GM19240 (cell line): ENCODE measurements around the gene SDR42E2.
"Not testable (repeated sequence)": the region's sequence is repeated elsewhere in the genome, so short reads cannot be mapped to it uniquely, and the experiment has no call there.

ENCODE experiments used
- DNase-seq: peaks from one replicate; pipeline ENCODE4 v3.0.0; 2011; ENCODE audit warnings: low spot score; ENCODE audit not compliant: insufficient read length

SDR42E2 gene

DNA sequence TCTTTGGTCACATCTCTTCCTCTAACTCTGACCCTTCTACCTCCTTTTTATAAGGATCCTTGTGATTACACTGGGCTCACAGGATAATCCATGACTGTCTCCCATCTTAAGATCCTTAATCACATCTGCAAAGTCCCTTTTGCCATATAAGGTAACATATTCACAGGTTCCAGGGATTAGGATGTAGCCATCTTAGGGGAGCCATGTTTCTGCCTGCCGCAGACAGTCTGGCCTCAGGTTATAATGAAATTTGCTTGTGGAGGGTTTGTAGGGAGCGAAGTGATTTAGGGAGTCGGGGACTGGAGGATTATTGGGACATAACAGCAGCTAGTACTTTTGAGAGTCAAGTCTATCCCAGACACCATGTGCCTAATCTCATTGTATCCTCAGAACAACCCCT, 51.5 kb downstream of the SDR42E2 start:
- DNase-seq, result no peak

DNA sequence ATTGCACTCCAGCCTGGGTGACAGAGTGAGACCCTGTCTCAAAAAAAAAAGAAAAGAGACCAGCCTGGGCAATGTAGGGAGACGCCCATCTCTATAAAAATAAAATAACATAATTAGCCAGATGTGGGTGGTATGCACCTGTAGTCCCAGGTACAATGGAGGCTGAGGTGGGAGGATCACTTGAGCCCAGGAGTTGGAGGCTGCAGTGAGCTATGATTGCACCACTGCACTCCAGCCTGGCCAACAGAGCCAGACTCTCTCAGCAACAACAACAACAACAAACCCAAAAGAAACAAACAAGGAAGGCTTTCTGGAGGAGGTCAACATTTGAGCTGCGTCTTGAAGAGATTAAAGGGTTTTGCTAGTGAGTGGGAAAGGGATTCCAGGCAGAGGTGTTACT, 52.1 kb downstream of the SDR42E2 start:
- no peak for DNase-seq

DNA sequence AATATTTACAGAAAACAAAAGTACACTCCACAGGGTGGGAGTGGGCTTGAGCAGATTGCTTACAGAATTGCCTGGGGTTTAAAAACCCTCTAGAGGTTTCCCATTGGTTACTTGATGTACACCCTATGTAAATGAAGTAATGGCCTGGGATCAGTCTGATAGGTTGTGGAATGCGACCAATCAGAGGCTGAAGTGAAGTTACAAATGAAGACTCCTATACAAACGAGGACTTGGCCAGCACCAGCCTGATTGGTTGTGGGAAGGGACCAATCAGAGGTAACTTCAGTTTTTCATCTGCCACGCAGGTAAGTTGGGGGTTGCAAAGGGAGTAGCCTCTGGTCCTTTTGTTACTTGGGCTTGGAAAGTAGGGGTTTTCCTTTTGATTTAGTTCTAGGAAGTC, 52.6 kb downstream of the SDR42E2 start:
- no peak for DNase-seq

DNA sequence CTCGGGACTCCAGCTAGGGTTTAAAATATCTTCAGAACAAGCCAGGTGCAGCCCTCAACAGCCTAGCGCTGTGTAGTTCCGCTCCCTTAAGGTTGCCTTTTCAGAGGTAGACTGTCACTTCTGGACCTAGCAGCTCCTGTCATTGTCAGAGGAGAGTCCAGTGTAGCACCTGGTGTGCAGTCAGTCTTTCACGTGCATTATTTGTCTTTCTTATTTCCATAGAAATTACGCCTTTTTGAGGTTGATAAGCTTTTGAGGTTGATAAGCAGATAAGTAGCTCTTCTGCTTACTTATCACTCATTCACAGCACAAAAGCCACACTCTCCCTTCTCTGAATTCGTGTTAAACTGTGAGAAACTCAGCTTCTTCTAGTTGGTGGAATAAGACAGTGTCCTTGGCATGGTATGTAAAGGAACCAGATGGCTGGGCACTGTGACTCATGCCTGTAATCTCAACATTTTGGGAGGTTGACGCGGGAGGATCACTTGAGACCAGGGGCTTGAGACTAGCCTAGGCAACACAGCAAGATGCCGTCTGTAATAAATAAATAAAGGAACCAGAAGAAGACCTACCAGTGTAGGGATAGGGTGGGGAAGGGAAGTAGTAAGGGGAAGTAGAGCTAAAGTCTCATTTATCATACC, 54.0 kb downstream of the SDR42E2 start:
- no peak for DNase-seq

DNA sequence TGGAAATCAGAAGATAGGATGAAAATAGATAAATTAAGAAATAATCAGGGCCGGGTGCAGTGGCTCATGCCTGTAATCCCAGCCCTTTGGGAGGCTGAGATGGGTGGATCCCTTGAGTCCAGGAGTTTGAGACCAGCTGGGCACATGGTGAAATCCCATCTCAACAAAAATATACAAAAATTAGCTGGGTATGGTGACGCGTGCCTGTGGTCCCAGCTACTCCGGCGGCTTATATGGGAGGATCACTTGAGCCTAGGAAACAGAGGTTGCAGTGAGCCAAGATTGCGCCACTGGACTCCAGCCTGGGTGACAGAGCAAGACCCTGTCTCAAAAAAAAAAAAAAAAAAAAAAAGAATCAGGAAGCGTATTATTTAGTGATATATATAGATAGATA, 54.5 kb downstream of the SDR42E2 start:
- DNase-seq, result not testable (repeated sequence)

DNA sequence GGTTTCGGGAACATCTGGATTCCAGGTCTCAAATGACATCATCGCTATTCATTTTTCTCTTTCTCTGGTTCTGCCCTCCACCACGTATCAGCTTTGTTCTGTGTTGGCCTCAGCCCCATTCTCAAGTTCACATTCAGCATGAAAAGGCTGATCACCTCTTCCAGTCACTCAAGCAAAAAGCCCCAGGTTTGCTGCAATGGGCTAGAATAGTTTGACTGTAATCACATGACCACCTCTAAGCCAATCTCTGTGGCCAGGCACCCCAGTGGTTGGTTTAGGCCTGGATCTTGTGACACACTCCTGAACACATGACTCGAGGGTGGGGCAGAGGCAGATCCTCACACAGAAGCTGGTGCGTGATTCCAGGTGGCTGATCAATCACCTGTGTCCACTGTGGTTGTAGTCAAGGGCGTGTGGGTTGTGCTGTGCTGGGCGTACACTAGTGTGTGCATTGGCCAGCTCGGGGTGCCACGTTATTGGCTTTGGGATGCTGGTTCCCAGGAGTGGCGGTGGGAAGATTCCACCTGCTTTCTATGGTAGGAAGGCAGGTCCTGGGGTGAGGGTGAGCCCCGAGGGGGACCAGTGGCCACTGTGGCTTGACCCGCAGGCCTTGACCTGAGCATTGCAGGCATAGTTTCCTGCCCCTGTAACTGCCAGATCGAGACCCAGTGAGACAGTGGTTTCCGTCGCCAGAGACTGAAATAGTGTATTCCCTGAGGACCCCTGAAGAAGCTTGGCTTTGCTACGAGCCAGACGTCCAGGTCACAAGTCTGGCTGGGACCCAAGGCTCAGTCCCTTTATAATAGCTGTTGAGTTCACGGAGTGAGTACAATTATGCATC, 55.8 kb downstream of the SDR42E2 start:
- DNase-seq, result peak; percentile 71

DNA sequence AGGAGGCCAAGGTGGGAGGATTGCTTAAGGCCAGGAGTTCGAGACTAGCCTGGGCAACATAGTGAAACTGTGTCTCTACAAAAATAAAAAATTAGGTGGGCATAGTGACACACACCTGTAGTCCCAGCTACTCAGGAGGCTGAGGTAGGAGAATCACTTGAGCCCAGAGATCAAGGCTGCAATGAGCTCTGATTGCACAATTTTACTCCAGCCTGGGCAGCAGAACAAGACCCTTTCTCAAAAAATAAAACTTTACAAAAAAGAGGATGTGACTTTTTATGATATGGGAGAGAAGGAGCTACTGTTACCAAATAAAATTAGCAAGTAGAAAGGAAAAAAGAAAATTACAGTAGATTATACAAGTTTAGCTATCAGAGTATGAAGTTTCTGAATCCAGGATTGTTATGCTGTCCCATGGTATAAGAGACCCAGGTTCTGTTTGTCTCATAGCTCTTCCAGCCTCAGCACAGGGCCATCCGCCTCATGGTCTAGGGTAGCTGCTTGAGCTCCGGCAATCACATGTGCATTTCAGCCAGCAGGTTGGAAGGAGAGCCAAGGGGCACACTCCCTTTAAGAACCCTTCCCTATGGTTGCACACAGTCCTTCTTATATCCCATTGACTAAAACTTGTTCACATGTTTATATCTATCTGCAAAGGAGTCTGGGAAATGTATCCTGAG, 57.2 kb downstream of the SDR42E2 start:
- no peak for DNase-seq

DNA sequence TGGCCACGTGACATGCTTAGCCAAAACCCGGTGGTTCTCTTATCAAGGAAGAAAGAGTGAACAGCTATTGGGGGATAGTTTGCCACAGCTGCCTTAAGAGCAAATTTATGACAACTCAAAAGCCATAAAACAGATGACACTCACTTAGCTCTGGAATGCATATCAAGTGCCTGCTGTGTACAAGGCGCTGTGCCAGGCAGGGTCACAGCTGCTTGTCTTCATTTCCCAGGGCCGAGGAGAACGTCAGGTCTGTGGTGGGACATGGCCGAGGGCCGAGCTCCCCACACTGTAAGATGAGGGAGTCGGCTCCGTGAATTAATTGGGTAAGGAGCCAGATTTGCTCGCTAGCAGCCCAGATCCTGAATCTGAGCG, 57.7 kb downstream of the SDR42E2 start:
- no peak for DNase-seq

DNA sequence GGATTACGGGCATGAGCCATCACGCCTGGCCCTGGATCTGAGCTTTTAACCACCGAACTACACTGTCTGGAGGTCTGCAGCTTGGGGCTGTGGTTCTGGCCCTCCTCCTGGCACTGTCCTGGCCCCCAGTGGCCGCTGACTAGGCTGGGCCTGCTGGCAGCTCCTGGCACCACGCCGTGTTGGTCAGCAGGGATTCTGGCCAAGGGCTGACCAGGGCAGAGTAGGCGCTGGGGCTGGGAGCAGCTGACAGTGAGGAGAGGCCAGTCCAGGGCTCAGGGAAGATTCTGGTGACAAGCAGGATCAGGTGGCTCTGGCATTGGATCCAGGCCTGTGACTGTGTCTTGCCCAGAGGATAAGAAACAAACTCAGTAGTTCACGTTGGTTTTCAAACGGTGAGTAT, 58.4 kb downstream of the SDR42E2 start:
- DNase-seq, result no peak

DNA sequence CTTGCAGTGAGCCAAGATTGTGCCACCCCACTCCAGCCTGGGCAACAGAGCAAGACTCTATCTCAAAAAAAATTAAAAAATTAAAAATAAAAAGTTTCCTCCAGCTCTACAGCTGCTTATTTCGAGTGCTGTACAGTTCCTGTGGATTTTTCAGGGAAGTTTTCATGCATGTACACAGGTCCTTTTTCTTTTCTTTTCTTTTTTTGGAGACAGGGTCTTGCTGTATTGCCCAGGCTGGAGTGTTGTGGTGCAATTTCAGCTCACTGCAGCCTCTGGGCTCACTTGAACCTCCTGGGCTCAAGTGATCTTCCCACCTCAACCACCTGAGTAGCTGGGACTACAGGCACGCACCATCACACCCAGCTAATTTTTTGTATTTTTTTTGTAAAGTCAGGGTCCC, 59.7 kb downstream of the SDR42E2 start:
- no peak for DNase-seq

DNA sequence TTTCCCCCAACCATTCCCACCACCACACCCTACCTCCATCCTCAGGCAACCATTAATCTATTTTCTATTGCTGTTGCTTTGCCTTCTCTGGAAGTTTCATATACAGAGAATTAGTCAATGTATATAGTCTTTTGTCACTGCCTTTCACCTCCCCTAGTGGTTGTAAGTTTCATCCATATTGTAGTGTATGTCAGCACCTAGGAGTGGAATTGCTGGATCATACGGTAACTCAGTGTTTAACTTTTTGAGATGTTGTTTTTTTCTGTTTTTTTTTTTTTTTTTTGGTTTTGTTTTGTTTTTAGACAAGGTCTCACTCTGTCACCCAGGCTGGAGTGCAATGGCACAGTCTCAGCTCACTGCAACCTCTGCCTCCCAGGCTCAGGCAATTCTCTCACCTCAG, 60.7 kb downstream of the SDR42E2 start:
- DNase-seq, result no peak

DNA sequence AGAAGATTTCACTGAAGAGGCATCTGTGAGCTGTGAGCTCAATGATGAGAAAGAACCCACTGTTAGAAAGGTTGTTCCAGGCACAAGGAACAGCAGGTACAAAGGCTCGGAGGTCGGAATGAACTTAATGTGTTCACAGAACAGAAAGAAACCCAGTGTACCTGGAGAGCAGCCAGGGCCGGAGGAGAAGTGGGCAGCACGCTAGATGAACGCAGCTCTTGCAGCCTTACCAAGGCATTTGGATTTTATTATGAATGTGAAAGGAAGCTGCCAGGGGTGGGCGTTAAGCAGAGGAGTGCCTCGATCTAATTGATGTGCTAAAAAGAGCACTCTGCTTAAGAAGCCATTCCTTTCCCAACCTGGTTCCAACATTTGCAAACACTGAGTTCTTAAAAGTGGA, 62.8 kb downstream of the SDR42E2 start:
- no peak for DNase-seq

DNA sequence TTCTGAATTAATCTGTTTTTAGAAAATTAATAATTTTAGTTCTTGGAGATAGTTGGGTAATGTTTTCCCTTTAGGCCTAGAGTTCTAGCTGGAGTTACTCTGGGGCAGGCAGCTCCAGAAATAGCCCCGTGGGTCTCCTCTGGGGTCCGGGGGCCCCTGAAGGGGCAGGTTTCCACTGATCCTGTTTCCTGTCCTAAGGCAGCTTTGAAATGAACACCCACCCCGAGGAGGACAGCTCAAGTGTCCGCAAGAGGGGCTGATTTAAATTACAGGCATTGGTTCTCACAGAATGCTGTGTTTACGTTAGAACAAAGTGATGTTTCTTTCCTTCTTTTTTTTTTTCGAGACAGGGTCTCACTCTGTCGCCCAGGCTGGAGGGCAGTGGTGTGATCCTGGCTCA, 67.6 kb downstream of the SDR42E2 start:
- DNase-seq, result no peak

DNA sequence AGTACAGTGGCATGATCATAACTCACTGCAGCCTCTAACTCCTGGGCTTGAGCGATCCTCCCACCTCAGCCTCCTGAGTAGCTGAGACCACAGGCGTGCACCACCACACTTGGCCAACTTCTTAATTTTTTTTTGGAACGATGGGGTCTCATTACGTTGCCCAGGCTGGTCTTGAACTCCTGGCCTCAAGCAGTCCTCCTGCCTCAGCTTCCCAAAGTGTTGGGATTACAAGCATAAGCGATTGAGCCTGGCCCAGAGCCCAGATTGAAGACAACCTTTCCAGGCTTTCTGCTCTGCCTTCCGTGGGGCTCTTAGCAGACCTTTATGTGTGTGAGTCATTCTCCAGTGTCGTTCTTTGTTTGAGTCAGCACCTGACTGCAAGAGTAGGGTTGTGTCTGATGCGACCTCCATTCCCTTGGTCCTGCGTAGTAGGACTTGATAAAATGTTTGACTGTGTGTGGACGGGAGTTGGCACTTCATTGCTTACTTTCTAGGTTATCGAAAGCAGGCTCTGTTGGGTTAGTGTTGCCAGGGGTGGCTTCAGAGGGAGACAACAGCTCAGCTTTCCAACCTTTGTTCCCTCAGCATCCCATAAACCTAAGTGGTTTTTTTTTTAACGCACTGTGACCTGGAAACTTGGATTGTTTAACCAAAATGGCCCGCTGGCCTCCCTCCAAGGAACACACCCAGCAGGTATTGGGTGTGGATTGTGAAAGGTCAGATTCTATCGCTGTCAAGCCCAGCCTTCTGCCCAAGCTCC, 70.2 kb downstream of the SDR42E2 start:
- DNase-seq, result no peak

DNA sequence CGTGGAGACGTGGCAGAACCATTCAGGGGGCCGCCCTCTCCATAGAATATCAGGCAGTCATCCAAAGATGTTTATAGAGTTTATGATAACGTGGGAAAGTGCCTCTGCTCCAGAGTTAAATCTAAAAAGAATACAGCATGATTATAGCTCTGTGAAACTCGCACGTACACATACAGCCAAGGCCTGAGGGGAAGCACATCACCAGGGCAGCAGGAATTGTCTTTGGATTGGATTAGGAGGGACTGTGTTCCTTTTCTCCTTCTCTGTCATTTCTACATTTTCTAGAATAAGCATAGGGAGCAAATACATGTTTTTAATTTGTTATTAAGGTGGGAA, 70.7 kb downstream of the SDR42E2 start:
- no peak for DNase-seq

DNA sequence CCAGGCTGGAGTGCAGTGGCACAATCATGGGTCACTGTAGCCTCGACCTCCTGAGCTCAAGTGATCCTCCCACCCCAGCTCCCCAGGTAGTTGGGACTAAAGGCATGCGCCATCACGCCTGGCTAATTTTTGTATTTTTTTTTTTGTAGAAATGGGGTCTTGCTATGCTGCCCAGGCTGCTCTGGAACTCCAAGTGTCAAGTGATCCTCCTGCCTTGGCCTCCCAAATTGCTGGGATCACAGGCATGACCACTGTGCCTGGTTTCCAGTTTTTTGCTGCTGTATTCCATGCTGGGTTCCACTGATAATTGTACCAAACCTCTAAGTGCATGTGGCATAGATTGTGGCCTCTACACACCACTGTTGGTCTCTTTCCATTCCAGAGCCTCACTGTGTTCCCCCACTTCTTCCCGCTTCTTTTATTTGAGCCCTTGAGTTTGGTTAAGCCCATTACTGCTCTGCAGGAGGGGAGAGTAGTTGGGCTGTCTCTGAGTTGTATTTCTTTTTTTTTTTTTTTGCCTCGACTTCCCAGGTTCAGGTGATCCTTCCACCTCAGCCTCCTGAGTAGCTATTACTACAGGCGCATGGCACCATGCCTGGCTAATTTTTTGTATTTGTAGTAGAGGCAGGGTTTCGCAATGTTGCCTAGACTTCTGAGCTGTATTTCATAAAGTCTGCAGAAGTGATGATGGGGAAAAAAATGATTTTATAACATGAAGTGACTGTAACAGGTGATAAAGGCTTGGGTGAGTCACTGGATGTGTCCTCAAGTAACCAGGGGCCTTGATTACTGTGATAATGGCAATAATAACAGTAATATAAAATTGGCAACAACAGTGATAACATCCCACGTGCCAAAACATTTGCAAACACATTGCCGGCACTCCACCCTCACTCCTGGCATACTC, 73.8 kb downstream of the SDR42E2 start:
- no peak for DNase-seq

DNA sequence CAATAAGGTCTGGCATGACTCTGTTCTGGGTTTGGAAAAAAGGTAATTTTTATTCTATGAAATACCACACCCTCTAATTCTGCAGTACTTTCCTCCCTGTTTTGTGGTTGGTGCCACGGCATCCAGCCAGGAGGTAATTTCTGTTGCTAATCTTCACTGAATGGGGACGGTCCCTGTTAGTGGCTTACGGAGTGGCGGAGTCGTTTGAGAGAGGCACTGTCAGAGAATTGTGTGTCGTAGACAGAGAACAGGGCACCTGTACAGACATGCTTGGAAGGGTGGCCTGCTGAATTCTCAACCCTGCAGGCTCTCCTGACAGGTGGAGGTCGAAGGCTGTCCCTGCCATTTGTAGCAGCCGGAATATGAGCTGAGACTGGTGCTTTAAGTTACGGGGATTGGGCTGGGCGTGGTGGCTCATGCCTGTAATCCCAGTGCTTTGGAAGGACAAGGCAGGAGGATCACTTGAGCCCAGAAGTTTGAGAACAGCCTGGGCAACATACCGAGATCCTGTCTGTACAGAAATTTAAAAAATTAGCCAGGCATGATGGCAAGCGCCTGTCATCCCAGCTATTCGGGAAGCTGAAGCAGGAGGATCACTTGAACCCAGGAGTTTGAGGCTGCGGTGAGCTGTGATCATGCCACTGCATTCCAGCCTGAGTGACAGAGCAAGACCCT, 77.0 kb downstream of the SDR42E2 start:
- no peak for DNase-seq

DNA sequence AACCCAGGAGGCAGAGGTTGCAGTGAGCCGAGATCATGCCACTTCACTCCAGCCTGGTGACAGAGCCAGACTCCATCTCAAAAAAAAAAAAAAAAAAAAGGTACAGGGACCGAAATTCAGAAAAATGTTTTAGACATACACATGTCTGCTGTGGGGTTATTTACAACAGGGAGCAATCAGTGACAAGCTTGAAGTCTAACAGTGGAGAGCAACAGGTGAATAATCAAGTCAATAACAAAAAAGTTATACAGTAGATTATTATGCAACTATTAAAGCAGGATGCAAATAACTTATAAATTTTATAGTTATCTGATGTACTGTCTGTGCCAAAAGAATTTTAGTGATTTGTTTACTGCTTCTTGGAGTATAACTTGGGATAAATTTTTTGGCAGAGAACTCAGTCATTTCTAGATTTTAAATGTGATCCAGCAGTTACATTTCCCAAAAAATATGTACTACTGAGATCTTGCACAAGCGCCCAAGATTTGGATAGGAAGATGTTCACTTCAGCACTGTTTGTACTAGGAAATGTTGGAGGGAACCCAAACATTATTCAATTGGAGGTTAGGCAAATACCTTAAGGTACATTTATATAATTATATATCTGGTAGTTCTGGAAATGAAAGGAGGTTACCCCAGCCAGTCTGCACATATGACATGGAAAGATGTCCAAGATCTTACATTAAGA, 77.9 kb downstream of the SDR42E2 start:
- DNase-seq, result no peak
